HG02763 (cell line): ENCODE measurements around the gene CENPU.
"Not testable (repeated sequence)": the region's sequence is repeated elsewhere in the genome, so short reads cannot be mapped to it uniquely, and the experiment has no call there.

ENCODE experiments used
- ATAC-seq: cut with Tn5 transposase; IDR thresholded peaks from one replicate; pipeline ENCODE4 v1.9.1; 2021; ENCODE audit warnings: mild to moderate bottlenecking, moderate library complexity; ENCODE audit not compliant: unreplicated experiment

CENPU gene

GRCh38 chr4:184752496-184753275 is 18.8 kb upstream of the CENPU start:
- no peak for ATAC-seq

- ATAC-seq = no peak
Measured at GRCh38 chr4:184751585-184751956, 17.7 kb upstream of the CENPU start.

GRCh38 chr4:184750926-184751584 is 17.2 kb upstream of the CENPU start:
- no peak for ATAC-seq

GRCh38 chr4:184748251-184748652 is 14.4 kb upstream of the CENPU start:
- ATAC-seq = no peak

GRCh38 chr4:184747034-184747830 is 13.3 kb upstream of the CENPU start:
- ATAC-seq = no peak

DNA sequence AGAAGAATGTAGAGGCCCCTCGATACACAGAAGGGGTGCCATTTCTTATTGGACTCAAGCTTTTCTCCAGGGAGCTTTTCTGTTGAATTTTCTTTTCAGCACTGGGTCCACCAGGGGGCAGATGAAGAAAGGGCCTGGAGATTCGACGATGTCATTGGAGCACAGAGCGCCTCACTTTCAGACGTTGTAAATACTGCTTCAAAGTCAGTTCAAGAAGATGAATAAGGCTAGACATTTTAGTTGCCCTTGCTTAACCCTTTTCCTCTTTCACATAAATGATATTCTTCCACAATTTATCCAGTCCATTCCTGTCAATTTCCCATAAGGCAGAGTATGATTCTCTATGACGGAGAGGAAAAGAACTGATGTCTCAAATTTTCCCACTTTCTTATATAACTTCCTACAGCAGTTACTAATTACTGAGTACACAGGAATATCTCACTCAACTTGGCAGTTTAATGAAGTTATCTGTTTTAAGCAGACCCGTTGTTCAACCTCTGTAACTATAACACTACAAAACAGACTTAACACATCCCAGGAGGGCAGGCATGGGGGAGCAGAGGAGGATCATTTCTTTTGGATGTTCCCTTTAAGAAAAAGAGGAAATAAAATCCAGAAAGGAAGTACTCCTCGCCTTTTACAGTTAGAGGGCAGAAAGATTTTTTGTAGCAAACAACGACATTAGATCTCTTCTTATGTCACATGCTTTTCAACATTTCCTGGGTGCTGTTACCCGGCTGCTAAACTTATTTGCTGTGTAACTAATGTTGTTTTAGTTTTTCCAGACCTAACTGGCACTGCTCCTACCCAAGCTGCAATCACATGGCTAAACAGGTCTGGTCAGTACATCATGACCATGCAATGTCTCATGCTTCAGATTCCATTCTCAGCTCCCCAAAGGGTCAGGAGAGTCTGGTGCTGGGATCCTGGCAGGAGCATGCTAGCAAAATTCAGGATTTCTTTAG is 12.2 kb upstream of the CENPU start:
- ATAC-seq = no peak

DNA sequence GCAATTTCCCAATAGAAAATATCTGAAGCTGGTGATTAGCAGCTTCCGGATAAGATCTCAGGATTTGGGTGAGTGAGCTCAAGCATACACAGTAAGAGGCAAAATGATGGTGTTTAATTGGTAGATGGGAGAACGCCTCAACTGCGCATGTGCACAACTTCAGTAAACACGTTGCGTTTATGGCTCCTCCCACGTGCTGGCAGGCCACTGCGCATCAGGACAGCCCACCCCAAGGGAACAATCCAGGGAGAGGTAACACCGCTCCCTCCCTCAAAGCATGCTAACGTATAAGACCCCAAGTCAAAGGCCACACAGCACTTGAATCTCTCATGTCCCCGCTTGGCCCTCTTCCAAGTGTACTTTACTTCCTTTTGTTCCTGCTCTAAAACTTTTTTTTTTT is 10.3 kb upstream of the CENPU start:
- ATAC-seq = no peak

DNA sequence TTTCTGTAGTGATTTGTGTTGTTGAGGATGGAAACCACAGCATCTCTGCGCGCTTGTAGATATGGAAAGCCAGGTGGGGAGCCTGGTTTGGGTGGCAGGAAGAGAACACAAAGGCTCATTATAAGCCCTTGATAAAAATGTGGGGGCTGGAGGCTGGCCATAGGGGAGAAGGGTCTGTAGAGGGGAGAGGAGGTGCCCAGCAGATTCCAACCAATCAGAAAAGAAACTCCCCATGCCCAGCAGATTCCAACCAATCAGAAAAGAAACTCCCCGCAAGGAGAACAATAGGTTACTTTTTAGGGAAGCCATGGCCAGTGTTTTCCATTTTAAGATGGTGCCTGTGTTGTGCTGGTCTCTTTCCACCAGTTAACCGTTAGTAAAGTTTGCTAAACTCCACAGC is 9.8 kb upstream of the CENPU start:
- ATAC-seq = no peak

DNA sequence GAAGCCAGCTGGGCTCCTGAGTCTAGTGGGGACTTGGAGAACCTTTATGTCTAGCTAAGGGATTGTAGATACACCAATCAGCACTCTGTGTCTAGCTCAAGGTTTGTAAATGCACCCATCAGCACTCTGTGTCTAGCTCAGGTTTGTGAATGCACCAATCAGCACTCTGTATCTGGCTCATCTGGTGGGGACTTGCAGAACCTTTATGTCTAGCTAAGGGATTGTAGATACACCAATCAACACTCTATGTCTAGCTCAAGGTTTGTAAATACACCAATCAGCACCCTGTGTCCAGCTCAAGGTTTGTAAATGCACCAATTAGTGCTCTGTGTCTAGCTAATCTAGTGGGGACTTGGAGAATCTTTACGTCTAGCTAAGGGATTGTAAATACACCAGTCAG is 7.8 kb upstream of the CENPU start:
- not testable (repeated sequence) for ATAC-seq

DNA sequence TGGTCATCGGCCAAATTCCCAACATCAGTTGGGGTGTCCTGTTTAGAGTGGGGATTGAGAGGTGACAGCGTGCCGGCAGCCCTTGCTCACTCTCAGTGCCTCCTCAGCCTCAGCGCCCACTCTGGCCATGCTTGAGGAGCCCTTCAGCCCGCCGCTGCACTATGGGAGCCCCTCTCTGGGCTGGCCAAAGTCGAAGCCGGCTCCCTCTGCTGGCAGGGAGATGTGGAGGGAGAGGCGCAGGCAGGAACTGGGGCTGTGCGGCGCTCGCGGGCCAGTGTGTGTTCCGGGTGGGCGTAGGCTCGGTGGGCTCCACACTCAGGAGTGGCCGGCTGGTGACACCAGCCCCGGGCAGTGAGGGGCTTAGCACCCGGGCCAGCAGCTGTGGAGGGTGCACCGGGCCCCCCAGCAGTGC is 7.1 kb upstream of the CENPU start:
- no peak for ATAC-seq

GRCh38 chr4:184739575-184739974 is 5.7 kb upstream of the CENPU start:
- not testable (repeated sequence) for ATAC-seq

DNA sequence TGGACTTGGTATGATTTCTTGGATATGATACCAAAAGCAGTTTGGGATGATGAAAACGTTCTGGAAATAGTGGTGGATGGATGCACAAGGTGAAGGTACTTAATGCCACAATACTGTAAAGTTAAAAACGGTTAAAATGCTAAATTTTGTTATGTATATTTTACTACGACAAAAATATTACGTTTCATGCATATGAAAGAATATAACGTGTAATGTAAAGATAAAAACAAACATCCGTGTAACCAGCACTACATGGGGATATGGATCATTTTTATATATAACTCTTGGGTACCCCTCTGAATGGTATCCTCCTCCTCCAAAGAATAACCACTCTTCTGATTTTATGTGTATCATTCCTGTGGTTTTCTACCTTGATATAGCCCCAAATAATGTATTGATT is 862 bp upstream of the CENPU start:
- ATAC-seq = no peak

DNA sequence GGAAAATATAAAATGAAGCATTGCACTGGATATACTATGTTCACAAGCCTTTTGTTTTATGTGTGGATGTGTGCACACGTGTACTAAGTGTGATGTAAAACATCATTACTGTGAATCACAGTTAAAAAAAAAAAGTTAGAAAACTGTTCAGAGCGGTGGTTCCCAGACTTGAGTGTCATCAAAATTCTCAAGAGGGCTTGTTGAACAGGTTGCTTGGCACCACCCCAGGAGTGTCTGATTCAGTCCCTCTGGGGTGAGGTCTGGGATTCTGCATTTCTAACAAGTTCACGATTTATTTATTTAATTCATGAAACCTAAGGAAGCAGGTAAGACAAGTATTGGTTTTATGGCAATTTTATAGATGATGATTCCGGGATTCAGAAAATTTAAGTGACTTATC is 1.8 kb downstream of the CENPU start:
- ATAC-seq = no peak

DNA sequence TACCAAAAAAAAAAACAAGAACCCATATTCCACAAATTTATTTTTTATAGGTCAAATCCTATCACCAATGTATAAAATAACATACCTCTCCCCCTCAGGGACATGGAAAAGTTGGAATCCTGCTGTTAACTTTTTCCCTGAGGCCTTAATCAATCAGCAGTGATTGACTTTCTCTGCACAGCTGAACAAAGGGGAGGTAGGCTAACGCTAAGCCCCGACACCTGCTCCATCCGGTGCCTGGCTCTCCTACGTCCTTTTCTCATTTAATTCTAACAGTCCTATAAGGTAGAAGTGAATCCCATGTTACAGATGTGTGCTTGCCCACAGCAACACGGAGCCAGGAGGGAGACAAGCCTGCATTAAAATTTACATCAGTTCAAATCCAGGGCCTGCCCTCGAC is 2.8 kb downstream of the CENPU start:
- no peak for ATAC-seq

- no peak for ATAC-seq
Measured at GRCh38 chr4:184729946-184730345, 4.0 kb downstream of the CENPU start.

DNA sequence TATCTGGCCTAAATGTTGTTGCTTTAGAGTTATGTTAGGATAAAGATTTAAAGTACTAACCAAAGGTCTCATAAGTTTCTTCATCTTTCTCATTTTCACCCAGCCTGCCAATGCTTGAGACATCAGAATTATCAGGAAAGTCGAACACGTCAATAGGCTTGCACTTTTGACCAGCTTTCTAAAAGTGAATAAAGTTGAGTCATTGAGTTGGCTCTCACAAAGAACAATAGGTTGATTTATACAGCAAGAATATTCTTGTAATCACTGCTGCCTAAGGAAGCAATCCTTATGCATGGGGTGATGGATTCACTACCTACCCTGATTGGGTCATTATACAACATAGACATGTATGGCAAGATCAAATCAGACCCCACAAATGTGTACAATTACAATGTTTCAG is 5.0 kb downstream of the CENPU start:
- no peak for ATAC-seq

GRCh38 chr4:184727430-184727829 is 6.5 kb downstream of the CENPU start:
- no peak for ATAC-seq

GRCh38 chr4:184722798-184723197 is 11.1 kb downstream of the CENPU start:
- no peak for ATAC-seq

GRCh38 chr4:184721254-184721653 is 12.6 kb downstream of the CENPU start:
- no peak for ATAC-seq

DNA sequence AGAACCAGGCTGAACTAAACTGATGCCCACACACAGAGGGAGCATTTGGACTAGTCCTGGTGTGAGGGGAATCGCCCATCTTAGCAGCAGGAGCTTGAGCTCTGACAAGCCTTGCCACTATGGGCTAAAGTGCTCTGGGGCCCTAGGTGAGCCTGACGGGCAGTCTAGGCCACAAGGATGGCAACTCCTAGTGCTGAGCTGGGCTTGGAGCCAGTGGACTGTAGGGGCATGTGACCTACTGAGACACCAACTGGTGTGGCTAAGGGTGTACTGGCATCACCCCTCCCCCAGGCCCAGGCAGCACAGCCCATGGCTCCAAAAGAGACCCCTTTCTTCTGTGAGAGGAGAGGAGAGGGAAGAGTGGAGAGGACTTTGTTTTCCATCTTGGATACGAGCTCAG is 14.5 kb downstream of the CENPU start:
- ATAC-seq = no peak

DNA sequence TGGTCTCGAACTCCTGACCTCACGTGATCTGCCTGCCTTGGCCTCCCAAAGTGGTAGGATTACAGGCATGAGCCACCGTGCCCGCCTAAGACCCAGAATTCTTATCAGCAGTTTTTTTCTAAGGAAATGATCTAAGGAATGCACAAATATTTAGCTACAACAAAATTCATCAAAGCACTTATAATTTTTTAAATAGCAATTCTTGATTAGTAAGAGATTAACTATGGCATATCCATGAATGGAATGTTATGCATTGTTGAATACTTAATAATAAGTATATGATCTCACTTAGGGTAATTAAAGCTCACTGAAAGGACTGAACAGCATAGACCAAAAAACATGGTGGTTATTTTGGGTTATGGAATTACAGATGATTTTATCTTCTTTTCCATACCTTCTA is 18.4 kb downstream of the CENPU start:
- ATAC-seq = no peak
